HG03108 (cell line): Measurements from ENCODE around the gene RELT.
"Not testable (repeated sequence)": the region's sequence is repeated elsewhere in the genome, so short reads cannot be mapped to it uniquely, and the experiment has no call there.

ENCODE experiments used
- ATAC-seq: cut with Tn5 transposase; IDR thresholded peaks from one replicate; pipeline ENCODE4 v1.9.1; 2021; ENCODE audit warnings: moderate library complexity; ENCODE audit not compliant: unreplicated experiment

RELT gene

GRCh38 chr11:73428227-73428626 is 52.0 kb downstream of the RELT start:
- no peak for ATAC-seq

GRCh38 chr11:73428699-73429098 is 52.5 kb downstream of the RELT start:
- ATAC-seq = no peak

GRCh38 chr11:73429121-73429750 is 53.0 kb downstream of the RELT start:
- ATAC-seq = no peak

GRCh38 chr11:73430326-73430725 is 54.1 kb downstream of the RELT start:
- ATAC-seq = no peak

- ATAC-seq = no peak
Measured at GRCh38 chr11:73431396-73431795, 55.2 kb downstream of the RELT start.

- ATAC-seq = not testable (repeated sequence)
Measured at GRCh38 chr11:73436859-73437258, 60.7 kb downstream of the RELT start.

GRCh38 chr11:73439002-73439843 is 63.0 kb downstream of the RELT start:
- ATAC-seq = no peak

- no peak for ATAC-seq
Measured at GRCh38 chr11:73445980-73446379, 69.8 kb downstream of the RELT start.

GRCh38 chr11:73446766-73447165 is 70.6 kb downstream of the RELT start:
- no peak for ATAC-seq
